NOMO-1 treated with DMSO at 0.1 percent for 48 hours (cell line): ENCODE data around the gene C4orf51.

Experiments used
- DNase-seq: peaks from one replicate; lab custom pipeline; 2025; ENCODE audit not compliant: unreplicated experiment; lab: John Stamatoyannopoulos, UW

The C4orf51 gene

GRCh38 chr4:145709336-145709735 lies 29.4 kb downstream of the C4orf51 start:
- no peak for DNase-seq

DNA sequence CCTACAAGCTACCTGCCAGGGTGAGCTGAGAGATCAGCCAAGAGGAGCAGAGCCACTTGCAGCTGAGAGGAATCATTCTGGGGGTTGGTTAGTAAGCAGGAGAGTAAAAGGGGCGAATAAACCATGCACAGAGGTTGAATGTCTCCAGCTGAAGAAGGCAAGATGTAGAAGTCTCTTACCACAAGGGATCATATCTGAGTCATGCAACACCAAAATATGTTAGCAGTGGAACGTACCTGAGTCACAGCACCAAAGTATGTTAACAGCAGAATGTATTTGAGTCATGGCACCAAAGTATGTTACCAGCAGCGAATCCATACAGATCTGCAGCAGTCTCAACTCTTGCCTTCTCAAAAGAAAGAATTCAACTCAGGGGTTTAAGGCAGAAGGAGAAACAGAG lies 29.9 kb downstream of the C4orf51 start:
- DNase-seq, result no peak

GRCh38 chr4:145716200-145716599 lies 36.3 kb downstream of the C4orf51 start:
- DNase-seq, result no peak

DNA sequence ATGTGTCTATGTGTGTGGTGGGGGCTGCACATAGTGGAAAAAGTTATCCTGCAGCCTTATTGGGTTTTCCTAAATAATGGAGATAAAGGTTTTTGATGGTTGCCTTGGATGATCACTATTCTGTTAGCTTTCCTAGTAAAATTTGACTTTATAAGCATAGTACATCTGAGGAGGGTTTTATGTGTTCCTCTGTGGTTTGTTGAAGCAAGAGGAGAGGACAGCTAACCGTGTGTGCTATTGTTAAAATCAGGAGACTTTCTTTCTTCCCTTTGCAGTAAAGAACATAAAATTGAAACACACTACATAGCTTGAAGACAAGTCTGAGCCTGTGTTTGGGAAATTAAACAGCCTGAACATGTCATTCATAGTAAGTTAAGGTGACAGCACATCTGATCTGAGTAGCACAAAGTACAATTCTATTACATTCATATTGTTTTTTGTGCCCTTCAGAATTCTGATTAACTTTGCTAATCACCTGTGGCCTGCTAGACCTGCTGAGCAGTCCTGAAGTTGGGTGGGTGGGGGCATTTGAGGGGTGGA lies 36.8 kb downstream of the C4orf51 start:
- no peak for DNase-seq

DNA sequence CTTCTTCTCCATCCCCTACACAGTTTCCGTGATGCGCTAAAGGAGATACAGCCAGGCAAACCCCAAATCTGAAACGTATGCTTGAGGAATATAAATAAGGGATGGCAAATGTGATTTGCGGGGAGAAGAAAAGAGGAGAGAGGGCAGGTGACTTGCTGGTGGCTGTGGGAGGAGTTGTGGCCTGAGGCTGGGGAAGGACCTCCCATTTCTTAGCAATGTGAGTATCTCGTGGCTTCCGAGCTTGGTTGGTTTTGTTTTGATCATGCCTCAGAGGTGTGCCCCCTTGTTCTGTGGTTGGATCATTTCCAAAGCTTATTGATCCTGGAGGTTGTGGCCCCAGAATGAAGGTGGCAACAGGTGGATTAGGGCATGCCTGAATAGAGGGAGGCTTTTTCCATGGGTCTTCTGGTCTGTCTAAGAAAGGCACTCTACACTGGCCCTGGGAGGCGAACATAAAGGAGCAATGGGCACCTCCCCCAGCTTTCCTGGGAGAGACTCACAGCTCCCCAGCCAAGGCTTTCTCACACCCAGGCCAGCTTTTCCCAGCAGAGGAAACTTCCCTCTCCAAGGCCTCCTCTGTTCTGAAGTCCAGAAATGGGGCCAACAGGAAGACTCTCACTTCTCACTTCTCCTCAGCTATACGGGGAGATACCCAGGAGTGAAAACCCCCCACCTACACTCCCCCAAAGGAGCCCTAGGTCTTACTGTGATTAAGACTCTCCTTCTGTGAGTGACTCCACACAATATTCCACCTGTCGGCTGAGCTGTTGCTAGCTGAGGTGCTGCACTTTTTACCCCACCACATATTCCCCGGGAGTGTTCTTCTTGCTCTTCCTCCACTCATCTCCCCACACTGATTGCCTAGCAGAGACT lies 40.0 kb downstream of the C4orf51 start:
- DNase-seq, result no peak

- DNase-seq, result no peak
Measured at GRCh38 chr4:145720656-145721055, 40.7 kb downstream of the C4orf51 start.

- no peak for DNase-seq
Measured at GRCh38 chr4:145722561-145722960, 42.6 kb downstream of the C4orf51 start.

- DNase-seq, result no peak
Measured at GRCh38 chr4:145723336-145723735, 43.4 kb downstream of the C4orf51 start.

DNA sequence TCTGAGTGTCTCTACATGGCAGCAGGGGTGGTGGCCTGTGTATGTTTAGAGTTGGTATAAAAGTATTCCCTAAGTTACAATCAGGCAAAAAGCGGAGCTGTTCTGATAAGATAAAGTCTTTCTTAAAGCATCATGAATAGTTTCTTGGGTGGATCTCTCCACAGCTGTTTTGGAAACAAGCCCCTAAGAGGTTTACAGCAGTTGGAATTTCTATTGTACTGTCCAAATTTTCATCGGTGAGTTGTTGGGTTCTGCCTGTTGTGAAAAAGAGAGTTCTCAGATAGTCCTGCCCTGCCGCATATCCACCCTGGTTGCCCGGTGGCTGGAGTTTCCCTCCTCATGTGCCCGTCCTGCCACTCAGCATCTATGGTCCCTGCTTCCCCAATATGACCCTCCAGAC lies 50.1 kb downstream of the C4orf51 start:
- no peak for DNase-seq

- DNase-seq, result no peak
Measured at GRCh38 chr4:145731028-145731427, 51.1 kb downstream of the C4orf51 start.

GRCh38 chr4:145732001-145732815 lies 52.3 kb downstream of the C4orf51 start:
- DNase-seq, result no peak

GRCh38 chr4:145732895-145733880 lies 53.2 kb downstream of the C4orf51 start:
- DNase-seq, result peak; percentile 87

DNA sequence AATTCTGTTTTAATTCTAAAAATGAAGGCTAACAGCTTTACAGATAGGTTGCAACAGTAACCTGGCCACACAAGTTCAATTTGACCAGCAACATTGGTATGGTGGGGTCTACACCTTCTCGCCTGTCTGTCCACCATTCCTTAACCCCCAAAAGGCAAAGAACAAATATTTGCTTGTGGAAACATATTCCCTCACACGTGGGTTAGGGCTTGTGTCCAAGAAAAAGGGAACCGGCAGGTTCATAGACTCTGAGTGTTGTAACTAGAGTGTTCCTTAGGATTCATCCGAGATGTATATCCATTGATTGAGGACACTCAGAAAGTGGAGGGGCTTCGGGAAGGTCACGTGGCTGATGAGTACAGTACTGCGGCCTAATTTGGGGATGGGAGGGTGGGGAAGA lies 54.1 kb downstream of the C4orf51 start:
- DNase-seq, result no peak

- DNase-seq, result no peak
Measured at GRCh38 chr4:145734576-145735346, 54.8 kb downstream of the C4orf51 start.

GRCh38 chr4:145735347-145735675 lies 55.4 kb downstream of the C4orf51 start:
- DNase-seq, result no peak

GRCh38 chr4:145735827-145736226 lies 55.9 kb downstream of the C4orf51 start:
- DNase-seq, result no peak

DNA sequence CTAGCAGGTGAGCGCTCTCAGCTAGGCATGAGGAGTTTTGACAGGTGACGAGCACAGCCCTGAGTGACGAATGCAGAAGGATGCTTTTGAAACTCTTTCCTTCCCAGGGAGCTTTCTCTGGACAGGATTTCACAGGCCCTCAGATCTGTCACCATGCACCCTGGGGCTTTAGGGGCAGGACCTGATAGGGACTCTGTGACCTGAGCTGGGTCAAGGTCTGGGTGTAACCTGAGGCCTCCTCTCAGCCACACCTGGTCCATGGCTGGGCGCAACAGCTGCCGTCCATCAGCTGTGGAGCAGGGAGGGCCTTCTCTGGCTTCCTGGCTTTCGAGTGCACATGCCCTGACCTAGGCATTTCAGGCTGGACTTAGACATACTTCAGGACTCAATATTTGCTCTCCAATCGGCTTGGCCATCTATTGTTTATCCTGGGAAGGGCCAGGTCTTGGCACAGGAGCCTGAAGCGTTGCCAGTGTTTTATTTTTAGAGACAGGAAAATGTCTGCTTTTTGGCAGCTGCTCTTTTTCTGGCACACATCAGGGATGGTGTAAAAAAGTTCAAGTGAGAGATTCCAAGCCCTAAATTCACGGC lies 56.4 kb downstream of the C4orf51 start:
- DNase-seq, result no peak

DNA sequence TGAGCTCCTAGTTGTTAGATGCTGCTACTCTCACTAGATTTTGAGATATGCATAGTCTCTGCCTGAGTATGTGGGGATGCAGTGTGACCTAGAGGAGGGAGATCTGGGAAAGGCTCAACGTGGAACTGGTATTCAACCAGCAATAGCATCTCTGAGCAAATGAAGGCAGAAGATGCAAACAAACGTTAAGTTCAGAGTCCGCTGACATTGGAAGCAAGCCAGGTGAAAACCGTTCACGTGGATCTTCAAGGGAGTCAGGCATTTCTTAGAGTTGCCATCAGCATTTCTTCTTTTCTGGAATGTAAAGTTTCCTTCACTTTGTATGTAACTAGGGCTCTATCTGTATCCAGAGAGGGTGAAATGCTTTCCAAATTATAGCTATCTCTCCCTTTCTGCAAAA lies 59.9 kb downstream of the C4orf51 start:
- no peak for DNase-seq

- DNase-seq, result no peak
Measured at GRCh38 chr4:145740806-145741205, 60.9 kb downstream of the C4orf51 start.

GRCh38 chr4:145743641-145744040 lies 63.7 kb downstream of the C4orf51 start:
- no peak for DNase-seq
